ENCODE data around the gene PACRG. TPM values are rescaled to one million over a fixed set of nuclear protein-coding genes. Genes with fewer than 3 reads are reported as not detected.
A peak's percentile ranks its signal among the peaks of the same experiment; 100 is the strongest.
"Not testable (repeated sequence)": the region's sequence is repeated elsewhere in the genome, so short reads cannot be mapped to it uniquely, and the experiment has no call there.

The PACRG gene
- total RNA-seq, 1 donor = 1.4 TPM

DNA sequence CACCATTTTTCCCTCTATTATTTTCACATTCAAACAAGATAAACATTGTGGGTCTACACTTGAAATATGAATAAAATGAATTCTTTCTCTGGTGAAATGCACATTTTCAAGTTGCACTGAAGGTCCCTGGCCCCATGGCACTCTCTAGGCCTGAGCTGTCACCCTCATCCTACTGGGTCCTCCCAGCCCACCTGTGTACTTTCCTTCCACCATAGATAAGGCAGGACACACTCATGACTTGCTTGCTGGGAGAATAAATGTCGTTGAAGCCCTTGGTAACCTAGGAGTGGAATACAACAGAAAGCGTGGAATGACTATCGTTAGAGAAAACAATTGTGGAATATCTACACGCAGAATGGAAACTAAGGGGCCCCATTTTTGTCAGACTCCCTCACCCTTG lies 585.8 kb downstream of the PACRG start:
- Histone ChIP-seq H3K36me3 (ENCODE audit: insufficient read depth, low read length) (no peaks in the 10 kb centered on the region), H3K4me3 (ENCODE audit: insufficient read depth, low read length) (no peak overlapping the region), H3K79me2 (ENCODE audit: insufficient read depth, low read length) (no peaks in the 10 kb centered on the region), H3K27me3 (ENCODE audit: insufficient read depth, low read length) (no peaks in the 10 kb centered on the region), H3K9me3 (ENCODE audit: low read depth, low read length) (no peaks in the 10 kb centered on the region), H3K4me2 (ENCODE audit: insufficient read depth, low read length) (no peak overlapping the region), H3K27ac (ENCODE audit: low read depth, low read length) (no peak overlapping the region), H2AFZ (ENCODE audit: low read length) (no peak overlapping the region), H3K4me1 (ENCODE audit: insufficient read depth, low read length) (no peaks in the 10 kb centered on the region), H4K20me1 (ENCODE audit: insufficient read depth, low read length) (no peaks in the 10 kb centered on the region)
- DNase-seq (ENCODE audit: insufficient read length, low spot score, missing footprints) = no peak
- TF ChIP-seq, protein P1, sequence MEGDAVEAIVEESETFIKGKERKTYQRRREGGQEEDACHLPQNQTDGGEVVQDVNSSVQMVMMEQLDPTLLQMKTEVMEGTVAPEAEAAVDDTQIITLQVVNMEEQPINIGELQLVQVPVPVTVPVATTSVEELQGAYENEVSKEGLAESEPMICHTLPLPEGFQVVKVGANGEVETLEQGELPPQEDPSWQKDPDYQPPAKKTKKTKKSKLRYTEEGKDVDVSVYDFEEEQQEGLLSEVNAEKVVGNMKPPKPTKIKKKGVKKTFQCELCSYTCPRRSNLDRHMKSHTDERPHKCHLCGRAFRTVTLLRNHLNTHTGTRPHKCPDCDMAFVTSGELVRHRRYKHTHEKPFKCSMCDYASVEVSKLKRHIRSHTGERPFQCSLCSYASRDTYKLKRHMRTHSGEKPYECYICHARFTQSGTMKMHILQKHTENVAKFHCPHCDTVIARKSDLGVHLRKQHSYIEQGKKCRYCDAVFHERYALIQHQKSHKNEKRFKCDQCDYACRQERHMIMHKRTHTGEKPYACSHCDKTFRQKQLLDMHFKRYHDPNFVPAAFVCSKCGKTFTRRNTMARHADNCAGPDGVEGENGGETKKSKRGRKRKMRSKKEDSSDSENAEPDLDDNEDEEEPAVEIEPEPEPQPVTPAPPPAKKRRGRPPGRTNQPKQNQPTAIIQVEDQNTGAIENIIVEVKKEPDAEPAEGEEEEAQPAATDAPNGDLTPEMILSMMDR (IDR thresholded peaks at IDR 0.05; ENCODE audit: extremely low read depth, low read depth, low read length) = no peak

DNA sequence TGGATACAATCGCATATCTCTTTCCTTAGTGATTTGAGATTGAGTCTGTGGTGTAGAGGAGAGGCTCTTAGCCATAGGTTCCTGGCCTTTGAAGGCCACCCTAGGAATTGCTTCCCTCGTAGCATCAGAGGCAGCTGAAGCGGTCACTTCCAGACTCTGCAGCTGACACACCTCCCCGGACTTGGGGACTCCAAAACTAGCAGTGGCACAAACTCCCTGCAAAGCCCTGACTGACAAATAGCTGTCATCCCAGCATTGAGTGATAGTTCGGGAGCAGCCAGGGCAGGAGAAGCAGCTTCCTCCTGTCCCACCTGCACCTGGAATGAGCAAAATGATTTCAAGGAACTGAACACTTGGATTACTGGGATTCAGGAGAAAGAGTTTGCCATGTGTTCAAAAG lies 586.2 kb downstream of the PACRG start:
- Histone ChIP-seq H4K20me1 (ENCODE audit: insufficient read depth, low read length) (no peaks in the 10 kb centered on the region), H3K36me3 (ENCODE audit: insufficient read depth, low read length) (no peaks in the 10 kb centered on the region), H3K4me3 (ENCODE audit: insufficient read depth, low read length) (no peak overlapping the region), H3K4me1 (ENCODE audit: insufficient read depth, low read length) (no peaks in the 10 kb centered on the region), H2AFZ (ENCODE audit: low read length) (no peak overlapping the region), H3K9me3 (ENCODE audit: low read depth, low read length) (no peaks in the 10 kb centered on the region), H3K27ac (ENCODE audit: low read depth, low read length) (no peak overlapping the region), H3K79me2 (ENCODE audit: insufficient read depth, low read length) (no peaks in the 10 kb centered on the region), H3K27me3 (ENCODE audit: insufficient read depth, low read length) (no peaks in the 10 kb centered on the region), H3K4me2 (ENCODE audit: insufficient read depth, low read length) (no peak overlapping the region)
- TF ChIP-seq, protein P1 (IDR thresholded peaks at IDR 0.05; ENCODE audit: extremely low read depth, low read depth, low read length) = no peak
- no peak for DNase-seq (ENCODE audit: insufficient read length, low spot score, missing footprints)

DNA sequence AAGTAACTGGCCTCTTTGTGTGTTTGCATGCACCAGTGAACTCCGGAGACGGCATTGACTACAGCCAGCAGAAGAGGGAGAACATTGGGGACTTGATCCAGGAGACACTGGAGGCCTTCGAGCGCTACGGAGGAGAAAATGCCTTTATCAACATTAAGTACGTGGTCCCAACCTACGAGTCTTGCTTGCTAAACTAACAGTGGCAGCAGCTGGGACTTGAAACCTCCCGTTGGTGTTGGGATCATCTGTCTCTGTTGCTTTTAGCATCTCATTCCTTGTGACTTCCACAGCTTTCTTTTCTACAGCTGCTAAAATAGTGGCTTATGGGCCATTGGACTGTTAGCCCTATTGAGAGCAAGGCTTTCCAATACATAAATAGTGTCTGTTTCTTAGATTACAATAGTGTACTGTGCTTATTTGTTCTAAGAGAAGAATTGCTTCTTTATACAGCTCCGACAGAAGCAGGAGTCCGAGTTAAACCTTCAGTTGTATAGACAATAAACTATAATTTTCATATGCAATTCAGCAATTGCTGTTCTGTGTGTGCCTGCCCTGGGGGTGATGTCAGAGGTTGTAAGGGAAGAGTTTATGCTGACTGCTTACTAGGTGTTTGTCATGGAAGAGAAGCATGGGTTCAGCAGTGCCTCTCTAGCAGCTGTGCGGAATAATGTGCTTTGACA lies 587.2 kb downstream of the PACRG start:
- DNase-seq (ENCODE audit: insufficient read length, low spot score, missing footprints) = no peak
- Histone ChIP-seq H3K27me3 (ENCODE audit: insufficient read depth, low read length) (no peaks in the 10 kb centered on the region), H3K9me3 (ENCODE audit: low read depth, low read length) (no peaks in the 10 kb centered on the region), H3K27ac (ENCODE audit: low read depth, low read length) (no peak overlapping the region), H3K4me2 (ENCODE audit: insufficient read depth, low read length) (no peak overlapping the region), H3K79me2 (ENCODE audit: insufficient read depth, low read length) (no peaks in the 10 kb centered on the region), H3K36me3 (ENCODE audit: insufficient read depth, low read length) (no peaks in the 10 kb centered on the region), H4K20me1 (ENCODE audit: insufficient read depth, low read length) (no peaks in the 10 kb centered on the region), H2AFZ (ENCODE audit: low read length) (peak overlapping the region; percentile 6), H3K4me1 (ENCODE audit: insufficient read depth, low read length) (no peaks in the 10 kb centered on the region), H3K4me3 (ENCODE audit: insufficient read depth, low read length) (no peak overlapping the region)
- TF ChIP-seq, protein P1 (IDR thresholded peaks at IDR 0.05; ENCODE audit: extremely low read depth, low read depth, low read length) = no peak

DNA sequence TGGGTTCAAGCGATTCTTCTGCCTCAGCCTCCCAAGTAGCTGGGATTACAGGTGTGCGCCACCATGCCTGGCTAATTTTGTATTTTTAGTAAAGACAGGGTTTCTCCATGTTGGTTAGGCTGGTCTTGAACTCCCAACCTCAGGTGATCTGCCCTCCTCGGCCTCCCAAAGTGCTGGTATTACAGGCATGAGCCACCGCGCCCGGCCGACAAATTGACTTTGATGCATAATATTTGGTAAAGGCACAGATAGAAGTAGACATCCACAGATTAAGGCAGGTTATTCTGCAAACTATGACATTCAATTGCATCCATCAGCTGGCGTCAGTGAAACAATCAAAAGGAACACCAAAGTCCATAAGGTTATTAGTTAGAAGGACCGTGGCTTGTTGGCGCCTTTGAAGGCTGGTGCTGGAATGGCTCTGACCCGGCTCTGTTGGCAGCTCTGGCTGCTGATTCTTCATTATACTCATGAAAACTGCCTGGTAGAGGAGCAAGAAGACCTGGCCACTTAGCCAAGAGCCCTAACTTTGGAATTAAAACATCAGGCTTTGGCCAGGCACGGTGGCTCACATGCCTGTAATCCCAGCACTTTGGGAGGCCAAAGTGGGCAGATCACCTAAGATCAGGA lies 589.2 kb downstream of the PACRG start:
- not testable (repeated sequence) for H2AFZ ChIP-seq (ENCODE audit: low read length); H3K27me3 ChIP-seq (ENCODE audit: insufficient read depth, low read length); H4K20me1 ChIP-seq (ENCODE audit: insufficient read depth, low read length); H3K27ac ChIP-seq (ENCODE audit: low read depth, low read length); H3K9me3 ChIP-seq (ENCODE audit: low read depth, low read length); H3K4me3 ChIP-seq (ENCODE audit: insufficient read depth, low read length); DNase-seq (ENCODE audit: insufficient read length, low spot score, missing footprints); H3K79me2 ChIP-seq (ENCODE audit: insufficient read depth, low read length); H3K4me2 ChIP-seq (ENCODE audit: insufficient read depth, low read length); H3K36me3 ChIP-seq (ENCODE audit: insufficient read depth, low read length); H3K4me1 ChIP-seq (ENCODE audit: insufficient read depth, low read length)
